HG02623 (cell line): ENCODE measurements around the gene NUDT15.
A peak's percentile ranks its signal among the peaks of the same experiment; 100 is the strongest.
"Not testable (repeated sequence)": the region's sequence is repeated elsewhere in the genome, so short reads cannot be mapped to it uniquely, and the experiment has no call there.

Source experiments
- ATAC-seq: cut with Tn5 transposase; IDR thresholded peaks from one replicate; pipeline ENCODE4 v1.9.1; 2021; ENCODE audit warnings: moderate library complexity; ENCODE audit not compliant: unreplicated experiment

NUDT15 gene

GRCh38 chr13:48037346-48038173 lies at the start of gene NUDT15:
Gene NUDT15, plus strand, starts transcription at chr13:48037726. Its CDS starts 21 bp downstream, at chr13:48037747.
- ATAC-seq = peak; percentile 91

- no peak for ATAC-seq
Observed at GRCh38 chr13:47990427-47990826, 47.1 kb upstream of the NUDT15 start.

GRCh38 chr13:47990920-47991466 lies 46.5 kb upstream of the NUDT15 start:
- no peak for ATAC-seq

- no peak for ATAC-seq
Observed at GRCh38 chr13:47991859-47992258, 45.7 kb upstream of the NUDT15 start.

- no peak for ATAC-seq
Observed at GRCh38 chr13:47997384-47997783, 40.1 kb upstream of the NUDT15 start.

GRCh38 chr13:47999973-48000372 lies 37.6 kb upstream of the NUDT15 start:
- ATAC-seq = no peak

- ATAC-seq = peak; percentile 26
Observed at GRCh38 chr13:48000559-48001113, 36.9 kb upstream of the NUDT15 start.

- ATAC-seq = peak; percentile 99
Observed at GRCh38 chr13:48001114-48001881, 36.2 kb upstream of the NUDT15 start, which contains the start of gene SUCLA2. Gene SUCLA2, minus strand, starts transcription at chr13:48001273. Its CDS starts 4 bp downstream, at chr13:48001269.

- not testable (repeated sequence) for ATAC-seq
Observed at GRCh38 chr13:48001999-48002398, 35.5 kb upstream of the NUDT15 start.

- no peak for ATAC-seq
Observed at GRCh38 chr13:48004201-48004600, 33.3 kb upstream of the NUDT15 start.

GRCh38 chr13:48006396-48006795 lies 31.1 kb upstream of the NUDT15 start:
- ATAC-seq = no peak

- ATAC-seq = no peak
Observed at GRCh38 chr13:48009284-48009683, 28.2 kb upstream of the NUDT15 start.

GRCh38 chr13:48010698-48011097 lies 26.8 kb upstream of the NUDT15 start:
- ATAC-seq = no peak

GRCh38 chr13:48012668-48013067 lies 24.9 kb upstream of the NUDT15 start:
- no peak for ATAC-seq

- no peak for ATAC-seq
Observed at GRCh38 chr13:48014359-48014758, 23.2 kb upstream of the NUDT15 start.

GRCh38 chr13:48018637-48019036 lies 18.9 kb upstream of the NUDT15 start:
- ATAC-seq = no peak

- no peak for ATAC-seq
Observed at GRCh38 chr13:48019796-48020195, 17.7 kb upstream of the NUDT15 start.

- ATAC-seq = no peak
Observed at GRCh38 chr13:48028066-48028465, 9.5 kb upstream of the NUDT15 start.

GRCh38 chr13:48029859-48030258 lies 7.7 kb upstream of the NUDT15 start:
- ATAC-seq = no peak

- no peak for ATAC-seq
Observed at GRCh38 chr13:48038761-48039160, 1.2 kb downstream of the NUDT15 start.

GRCh38 chr13:48040049-48040448 lies 2.5 kb downstream of the NUDT15 start:
- ATAC-seq = no peak
